HFF-Myc (cell line): Measurements from ENCODE around the gene PCSK1N.
A peak's percentile ranks its signal among the peaks of the same experiment; 100 is the strongest.

ENCODE experiments used
- DNase-seq: peaks from one replicate; pipeline ENCODE4 v3.0.0-alpha.2; 2011; ENCODE audit warnings: low read depth; ENCODE audit errors: extremely low read depth
- H3K4me3 ChIP-seq: replicated peaks from 2 replicates; pipeline ENCODE4 v1.5.1; 2011; ENCODE audit warnings: low read depth, mild to moderate bottlenecking, control low read depth, low read length
- TF ChIP-seq, protein P1 (sequence below): IDR thresholded peaks from 2 replicates; pipeline ENCODE4 v1.5.1; 2012; ENCODE audit warnings: mild to moderate bottlenecking, low read depth, low read length, control low read depth; ENCODE audit errors: missing control alignments

Gene PCSK1N

GRCh38 chrX:48802905-48803200 lies 32.6 kb downstream of the PCSK1N start:
- peak overlapping the region; percentile 57 for H3K4me3 ChIP-seq
- no peak for DNase-seq

DNA sequence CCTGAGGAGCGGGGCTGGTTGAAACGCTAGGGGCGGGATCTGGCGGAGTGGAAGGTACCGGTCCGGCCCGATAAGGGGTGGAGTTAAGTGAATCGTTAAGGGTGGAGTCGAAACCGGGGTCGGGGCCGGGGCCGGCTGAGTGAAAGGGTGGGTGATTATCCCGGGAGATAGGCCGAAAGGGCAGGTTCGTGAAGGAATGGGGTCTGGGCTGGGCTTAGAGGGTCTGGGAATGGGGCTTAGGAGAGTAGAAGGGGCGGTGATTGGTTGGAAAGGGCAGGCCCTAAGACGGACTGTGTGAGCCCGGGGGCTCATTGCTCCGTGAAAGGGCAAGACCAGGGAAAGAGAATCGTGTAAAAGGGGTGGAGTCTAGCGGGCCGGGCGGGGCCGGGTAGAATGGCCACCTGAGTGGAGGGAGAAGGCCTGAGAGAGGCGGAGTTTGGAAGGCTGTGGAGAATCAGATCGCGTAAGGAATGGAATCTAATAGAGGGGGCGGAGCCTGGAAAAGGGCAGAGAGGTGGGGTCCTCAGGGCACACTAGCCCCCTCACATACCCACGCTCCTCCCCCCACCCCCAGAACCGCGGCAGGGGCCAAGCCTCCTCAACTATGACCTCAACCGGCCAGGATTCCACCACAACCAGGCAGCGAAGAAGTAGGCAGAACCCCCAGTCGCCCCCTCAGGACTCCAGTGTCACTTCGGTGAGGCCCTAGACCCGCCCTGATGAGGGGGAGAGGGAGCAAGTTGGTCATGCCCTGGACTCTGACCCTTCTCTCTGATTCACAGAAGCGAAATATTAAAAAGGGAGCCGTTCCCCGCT lies 33.1 kb downstream of the PCSK1N start:
- H3K4me3 ChIP-seq: peak overlapping the region; percentile 57
- peak; percentile 33 for DNase-seq
- TF ChIP-seq, protein P1, sequence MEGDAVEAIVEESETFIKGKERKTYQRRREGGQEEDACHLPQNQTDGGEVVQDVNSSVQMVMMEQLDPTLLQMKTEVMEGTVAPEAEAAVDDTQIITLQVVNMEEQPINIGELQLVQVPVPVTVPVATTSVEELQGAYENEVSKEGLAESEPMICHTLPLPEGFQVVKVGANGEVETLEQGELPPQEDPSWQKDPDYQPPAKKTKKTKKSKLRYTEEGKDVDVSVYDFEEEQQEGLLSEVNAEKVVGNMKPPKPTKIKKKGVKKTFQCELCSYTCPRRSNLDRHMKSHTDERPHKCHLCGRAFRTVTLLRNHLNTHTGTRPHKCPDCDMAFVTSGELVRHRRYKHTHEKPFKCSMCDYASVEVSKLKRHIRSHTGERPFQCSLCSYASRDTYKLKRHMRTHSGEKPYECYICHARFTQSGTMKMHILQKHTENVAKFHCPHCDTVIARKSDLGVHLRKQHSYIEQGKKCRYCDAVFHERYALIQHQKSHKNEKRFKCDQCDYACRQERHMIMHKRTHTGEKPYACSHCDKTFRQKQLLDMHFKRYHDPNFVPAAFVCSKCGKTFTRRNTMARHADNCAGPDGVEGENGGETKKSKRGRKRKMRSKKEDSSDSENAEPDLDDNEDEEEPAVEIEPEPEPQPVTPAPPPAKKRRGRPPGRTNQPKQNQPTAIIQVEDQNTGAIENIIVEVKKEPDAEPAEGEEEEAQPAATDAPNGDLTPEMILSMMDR: no peak

More at GRCh38 chrX:48802905-48803200, 32.6 kb downstream of the PCSK1N start:
- TF ChIP-seq, protein P1: no peak

DNA sequence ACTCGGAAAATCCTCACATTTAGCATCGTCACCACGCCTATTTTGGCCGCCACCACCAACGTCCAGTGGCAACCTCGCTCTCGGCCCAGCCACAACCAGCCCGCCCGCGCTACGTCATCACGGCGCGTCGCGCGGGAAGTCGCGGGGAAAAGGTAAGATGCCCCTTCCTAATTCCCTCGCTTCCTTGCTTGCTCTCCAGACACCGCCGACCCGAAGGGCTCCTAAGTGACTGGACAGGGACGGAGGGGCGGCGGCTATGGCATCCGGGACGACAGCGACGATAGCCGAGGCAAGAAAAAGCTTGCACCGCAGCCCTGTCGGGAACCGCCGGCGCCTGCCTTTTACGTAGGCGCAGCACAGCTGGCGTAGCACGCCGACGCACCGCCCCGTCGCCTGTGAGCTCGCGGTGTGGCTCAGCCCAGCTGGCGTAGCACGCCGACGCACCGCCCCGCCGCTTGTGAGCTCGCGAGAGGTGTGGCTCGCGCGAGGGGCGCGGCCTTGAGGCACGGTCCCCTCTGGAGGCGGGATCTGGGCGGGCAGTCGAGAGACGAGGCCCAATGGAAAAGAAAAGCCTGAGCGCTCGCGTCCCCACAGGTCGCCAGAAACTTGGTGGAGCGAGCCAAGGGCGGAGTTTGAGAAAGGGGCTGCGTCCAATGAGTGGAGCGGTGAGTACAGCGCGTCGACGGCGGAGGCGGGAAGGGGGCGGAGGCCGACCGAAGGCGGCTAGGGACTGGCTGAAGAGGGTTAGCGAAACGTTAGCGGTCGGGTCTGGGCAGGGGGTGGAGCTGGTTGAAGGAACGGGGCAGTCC lies 33.9 kb downstream of the PCSK1N start, which contains the start of gene HDAC6:
HDAC6 (plus strand) TSS at position 788 of the 809 bp plus-strand sequence. CDS start 626 bp downstream, outside the sequence.
- TF ChIP-seq, protein P1: no peak
- peak within 1 kb of the TSS; percentile 57 for H3K4me3 ChIP-seq
- DNase-seq: peak; percentile 92

- no peak for DNase-seq
- TF ChIP-seq, protein P1: no peak
- H3K4me3 ChIP-seq: peak overlapping the region; percentile 55
Measured at GRCh38 chrX:48800574-48801279, 34.7 kb downstream of the PCSK1N start.

- TF ChIP-seq, protein P1: no peak
- no peak for DNase-seq
Measured at GRCh38 chrX:48798318-48798717, 37.1 kb downstream of the PCSK1N start.

GRCh38 chrX:48794911-48795515 lies 40.4 kb downstream of the PCSK1N start:
- DNase-seq: peak; percentile 14
- TF ChIP-seq, protein P1: no peak
- H3K4me3 ChIP-seq: no peak overlapping the region

More at GRCh38 chrX:48798318-48798717, 37.1 kb downstream of the PCSK1N start:
- no peak overlapping the region for H3K4me3 ChIP-seq
